ENCODE results near the gene CTNNAL1.
"Not testable (repeated sequence)": the region's sequence is repeated elsewhere in the genome, so short reads cannot be mapped to it uniquely, and the experiment has no call there.

The CTNNAL1 gene

DNA sequence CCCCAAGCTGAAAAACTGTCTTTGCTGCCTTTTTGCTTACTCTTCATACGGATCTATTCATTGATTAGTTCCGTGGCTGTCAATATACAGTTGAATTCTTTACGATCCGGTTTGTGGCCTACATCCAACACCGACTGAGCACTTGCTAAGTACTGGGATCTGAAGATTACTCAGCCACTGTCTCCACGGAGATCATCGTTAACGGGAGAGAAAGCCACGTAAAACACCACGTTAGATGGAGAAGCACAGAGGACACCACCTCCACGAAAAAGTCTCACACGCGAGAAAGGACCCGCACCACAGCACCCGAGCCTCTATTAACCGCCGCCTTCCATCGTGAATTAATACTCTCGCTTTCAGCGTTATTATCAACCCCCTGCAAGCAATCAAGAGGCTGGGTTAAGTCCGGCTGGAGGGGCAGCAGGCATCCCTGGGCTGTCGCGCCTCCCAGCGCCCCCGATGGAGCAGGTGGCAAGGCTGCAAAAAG is 80.0 kb downstream of the CTNNAL1 start:
- no peak for DNase-seq (ENCODE audit: low read depth in 2 of 2)

GRCh38 chr9:108928386-108928785 is 84.9 kb downstream of the CTNNAL1 start:
- DNase-seq (ENCODE audit: low read depth in 2 of 2) = no peak

DNA sequence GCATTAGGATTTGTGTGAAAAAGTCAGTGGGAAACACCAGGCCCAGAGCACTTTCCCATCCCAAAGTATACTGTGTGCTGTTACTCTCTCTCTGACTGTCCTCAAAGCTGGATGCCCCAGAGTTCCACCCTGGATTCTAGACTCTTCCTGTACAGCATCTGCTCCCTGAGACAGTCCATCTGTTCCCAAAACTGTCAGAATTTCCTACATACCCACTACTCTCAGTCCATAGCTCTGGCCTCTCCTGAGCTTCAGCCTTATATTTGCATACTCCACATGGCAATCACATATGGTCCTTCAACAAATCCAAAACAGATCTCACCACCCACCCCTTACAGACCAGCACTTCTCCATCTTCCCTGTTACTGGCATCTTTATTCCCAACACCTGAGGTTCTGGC is 88.8 kb downstream of the CTNNAL1 start:
- no peak for DNase-seq (ENCODE audit: low read depth in 2 of 2)

GRCh38 chr9:108921200-108921599 is 92.1 kb downstream of the CTNNAL1 start:
- DNase-seq (ENCODE audit: low read depth in 2 of 2) = no peak

DNA sequence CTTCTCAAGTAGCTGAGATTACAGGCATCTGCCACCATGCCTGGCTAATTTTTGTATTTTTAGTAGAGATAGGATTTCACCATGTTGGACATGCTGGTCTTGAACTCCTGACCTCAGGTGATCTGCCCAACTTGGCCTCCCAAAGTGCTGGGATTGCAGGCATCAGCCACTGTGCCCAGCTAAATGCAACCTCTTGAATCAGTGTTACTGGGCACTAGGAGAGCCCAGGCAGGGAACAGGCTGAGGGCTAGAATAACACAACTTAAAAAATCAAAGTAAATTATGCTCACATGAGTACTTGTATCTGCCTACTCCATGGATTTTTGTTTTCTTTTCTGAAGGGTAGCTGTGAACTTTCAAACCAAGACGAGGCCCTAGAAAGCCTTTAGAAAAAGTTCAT is 92.9 kb downstream of the CTNNAL1 start:
- DNase-seq (ENCODE audit: low read depth in 2 of 2) = not testable (repeated sequence)

DNA sequence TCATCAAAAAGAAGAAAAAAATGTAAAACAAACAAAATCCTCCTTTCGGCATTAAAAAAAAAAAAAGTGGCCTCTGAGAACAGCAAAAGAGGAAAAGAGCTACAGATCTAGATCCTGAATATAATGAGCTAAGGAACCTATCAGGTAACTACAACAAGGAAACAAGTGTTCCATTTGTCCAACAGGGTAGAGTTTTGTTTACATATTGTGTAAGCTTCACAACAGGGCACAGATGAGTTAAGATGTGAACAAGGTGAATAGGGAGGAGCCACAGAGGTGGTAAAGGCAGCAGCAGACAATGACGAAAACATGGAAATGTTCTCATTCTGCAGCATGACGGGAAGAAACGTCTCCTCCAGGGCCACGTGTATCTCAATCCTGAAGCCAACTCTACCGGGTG is 93.8 kb downstream of the CTNNAL1 start:
- no peak for DNase-seq (ENCODE audit: low read depth in 2 of 2)

DNA sequence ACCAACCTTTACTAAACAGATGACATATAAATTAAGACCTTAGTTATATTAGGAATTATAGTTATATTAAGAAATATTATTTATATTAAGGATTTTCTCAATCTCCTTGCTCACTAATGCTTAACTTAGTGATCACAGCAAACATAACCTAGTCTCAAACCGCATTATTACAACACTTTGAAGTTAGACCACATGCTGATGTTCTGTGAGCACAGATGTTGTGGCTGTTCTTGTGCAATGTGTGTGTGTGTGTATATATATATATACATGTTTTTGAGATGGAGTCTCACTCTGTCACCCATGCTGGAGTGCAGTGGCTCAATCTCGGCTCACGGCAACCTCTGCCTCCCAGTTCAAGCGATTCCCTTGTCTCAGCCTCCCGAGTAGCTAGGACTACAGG is 99.9 kb downstream of the CTNNAL1 start:
- peak in 1 of 2 experiments; percentile 3 for DNase-seq (ENCODE audit: low read depth in 2 of 2)

GRCh38 chr9:108911820-108912219 is 101.5 kb downstream of the CTNNAL1 start:
- no peak for DNase-seq (ENCODE audit: low read depth in 2 of 2)

GRCh38 chr9:108910914-108911313 is 102.4 kb downstream of the CTNNAL1 start:
- no peak for DNase-seq (ENCODE audit: low read depth in 2 of 2)

DNA sequence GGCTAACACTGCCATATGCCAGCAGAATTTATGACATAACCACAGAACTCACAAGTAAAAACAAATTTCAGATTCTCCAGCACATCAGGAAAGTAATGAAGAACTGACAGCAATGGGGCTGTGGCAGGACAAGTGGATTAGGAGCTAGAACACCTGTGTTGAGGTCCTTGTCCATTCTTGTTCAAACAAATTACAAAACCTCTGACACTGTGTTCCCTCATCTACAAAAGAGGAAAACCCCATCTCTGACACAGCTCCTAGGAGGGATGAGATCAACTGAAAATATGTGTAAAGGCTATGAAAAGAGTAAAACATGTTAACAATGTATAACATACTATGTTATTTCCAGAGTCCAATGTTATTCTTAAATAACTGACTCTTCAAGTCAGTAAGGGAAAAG is 102.9 kb downstream of the CTNNAL1 start:
- no peak for DNase-seq (ENCODE audit: low read depth in 2 of 2)

- no peak for DNase-seq (ENCODE audit: low read depth in 2 of 2)
Measured at GRCh38 chr9:108905494-108905893, 107.8 kb downstream of the CTNNAL1 start.

- DNase-seq (ENCODE audit: low read depth in 2 of 2) = no peak
Measured at GRCh38 chr9:108904161-108904560, 109.1 kb downstream of the CTNNAL1 start.

DNA sequence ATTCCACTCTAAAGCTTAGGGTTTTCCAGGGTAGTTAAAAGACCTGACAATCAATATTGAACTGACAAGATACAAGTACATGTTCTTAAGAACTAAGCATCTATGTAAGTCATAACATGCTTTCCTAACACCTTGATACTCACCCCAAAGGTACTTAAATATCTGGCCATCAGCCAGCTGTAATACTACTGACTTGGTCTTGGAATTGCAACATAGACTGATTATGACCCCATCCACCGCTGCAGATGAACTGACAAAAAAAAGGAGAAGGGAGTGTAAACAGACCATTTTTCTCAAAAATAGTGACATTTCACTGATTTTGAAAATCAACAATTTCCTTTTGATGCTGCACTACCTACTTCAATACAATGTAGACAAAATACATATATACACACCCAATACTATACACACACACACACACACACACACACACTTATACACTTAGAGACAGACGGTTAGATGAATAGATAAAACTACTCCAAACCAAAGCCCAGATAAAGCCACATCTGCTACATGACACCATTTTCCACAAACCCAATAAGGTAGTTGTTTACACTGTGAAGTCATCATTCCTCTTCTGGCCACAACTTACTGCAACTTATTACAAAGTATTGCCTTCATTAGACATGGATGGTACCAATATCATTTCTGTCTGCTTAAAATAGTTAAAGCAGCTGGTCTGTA is 109.7 kb downstream of the CTNNAL1 start:
- no peak for DNase-seq (ENCODE audit: low read depth in 2 of 2)

GRCh38 chr9:108900176-108900575 is 113.1 kb downstream of the CTNNAL1 start:
- no peak for DNase-seq (ENCODE audit: low read depth in 2 of 2)

DNA sequence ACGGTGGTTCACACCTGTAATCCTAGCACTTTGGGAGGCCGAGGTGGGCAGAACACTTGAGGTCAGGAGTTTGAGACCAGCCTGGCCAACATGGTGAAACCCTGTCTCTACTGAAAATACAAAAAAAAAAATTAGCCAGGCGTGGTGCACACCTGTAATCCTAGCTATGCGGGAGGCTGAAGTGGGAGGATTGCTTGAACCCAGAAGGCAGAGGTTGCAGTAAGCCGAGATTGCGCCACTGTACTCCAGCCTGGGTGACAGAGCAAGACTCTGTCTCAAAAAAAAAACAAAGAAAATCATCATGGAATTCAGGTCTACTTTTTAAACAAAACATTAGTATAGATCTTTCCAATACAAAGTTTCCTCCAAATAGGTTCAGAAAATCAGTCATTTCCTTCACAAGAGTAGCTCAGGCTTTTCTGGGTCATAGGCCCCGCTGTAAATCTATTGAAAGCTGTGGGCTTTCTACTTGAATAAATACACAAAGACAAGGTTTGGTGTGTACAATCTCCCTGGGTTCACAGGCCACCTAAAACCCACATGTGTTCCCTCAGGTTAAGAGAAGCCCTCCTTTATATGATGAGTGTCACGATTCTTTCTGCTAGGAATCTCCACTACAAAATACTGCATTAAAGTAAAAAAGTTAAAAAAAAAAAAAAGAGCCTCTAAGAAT is 114.1 kb downstream of the CTNNAL1 start:
- DNase-seq (ENCODE audit: low read depth in 2 of 2) = not testable (repeated sequence)

DNA sequence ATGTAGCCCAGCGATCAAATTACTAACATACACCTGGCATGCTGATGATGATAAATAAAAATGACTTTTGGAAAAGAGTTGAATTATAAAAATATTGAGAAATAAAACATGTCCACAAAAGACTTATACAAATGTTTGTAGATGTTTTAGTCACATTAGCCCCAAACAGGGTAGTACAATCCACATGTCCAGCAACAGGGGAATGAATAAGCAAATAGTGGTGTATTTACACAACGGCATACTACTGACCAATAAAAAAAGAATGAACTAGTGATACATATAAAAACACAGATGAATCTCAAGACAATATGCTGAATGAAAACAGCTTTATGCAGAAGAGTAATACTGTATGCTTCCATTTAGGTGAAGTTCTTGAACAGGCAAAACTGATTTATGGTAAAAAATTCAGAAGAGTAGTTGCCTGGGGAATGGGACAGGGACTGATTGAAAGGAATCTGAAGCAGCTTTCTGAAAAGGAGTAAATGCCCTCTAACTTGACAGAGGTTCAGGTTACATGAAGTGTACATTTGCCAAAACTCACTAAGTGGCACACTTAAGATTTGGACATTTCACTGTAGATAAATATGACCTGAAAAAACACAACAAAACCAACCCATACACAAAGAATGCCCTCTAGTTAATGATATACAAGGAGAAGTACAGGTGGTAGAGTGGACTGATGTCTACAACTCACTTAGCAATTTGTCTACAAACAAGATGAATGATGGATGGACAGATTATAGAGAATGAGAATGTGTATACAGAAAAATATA is 115.8 kb downstream of the CTNNAL1 start:
- DNase-seq (ENCODE audit: low read depth in 2 of 2) = no peak

DNA sequence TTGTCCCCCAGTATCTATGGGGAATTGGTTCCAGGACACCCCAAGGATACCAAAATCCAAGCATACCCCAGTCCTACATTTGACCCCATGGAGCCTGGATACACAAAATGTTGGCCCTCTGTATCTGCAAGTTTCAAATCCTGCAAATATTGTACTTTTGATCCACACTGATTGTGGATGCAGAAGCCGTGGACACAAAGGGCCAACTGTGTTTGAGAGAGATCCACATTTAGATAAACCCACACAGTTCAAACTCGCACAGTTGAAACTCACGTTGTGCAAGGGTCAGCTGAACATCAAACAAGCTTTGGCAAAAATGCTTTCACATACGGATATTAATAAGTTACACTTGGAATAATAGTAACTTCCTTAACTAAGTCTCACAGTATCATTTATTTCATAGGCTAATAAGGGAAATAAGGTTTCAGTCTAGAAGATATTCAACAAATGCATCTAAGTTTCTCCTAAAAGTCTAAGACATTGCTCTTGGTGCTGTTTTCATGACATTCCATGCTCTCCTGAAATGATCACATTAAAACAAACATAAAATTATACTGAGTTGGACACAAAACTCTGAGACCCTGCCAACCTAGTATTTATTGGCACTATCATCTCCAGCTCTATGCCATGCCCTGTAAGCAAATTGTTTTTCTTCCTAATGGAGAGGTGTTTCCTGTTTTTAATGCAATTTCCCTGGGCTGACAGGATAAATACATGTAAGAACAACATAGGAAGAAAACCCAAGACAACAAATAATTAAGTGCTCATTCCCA is 118.9 kb downstream of the CTNNAL1 start:
- no peak for DNase-seq (ENCODE audit: low read depth in 2 of 2)
